MM.1S (cell line): ENCODE data around the gene SLC9A1.
"Not testable (repeated sequence)": the region's sequence is repeated elsewhere in the genome, so short reads cannot be mapped to it uniquely, and the experiment has no call there.

ENCODE experiments used
- DNase-seq: peaks from one replicate; pipeline ENCODE4 v3.0.0-alpha.2; 2015
- H2AFZ ChIP-seq: fragments of 300-600 bp; sonication (generic); 2 replicates; pipeline ENCODE4 v1.6.0; 2016; ENCODE audit warnings: antibody characterized with exemption, low read length
- H3F3A ChIP-seq: fragments of 300-600 bp; sonication (generic); 2 replicates; pipeline ENCODE4 v1.6.1; 2016; ENCODE audit warnings: mild to moderate bottlenecking, antibody characterized with exemption, low read length, moderate library complexity, mixed read lengths; ENCODE audit not compliant: insufficient read depth
- H3K27ac ChIP-seq: fragments of 300-600 bp; sonication (generic); 2 replicates; pipeline ENCODE4 v1.5.1; 2016; ENCODE audit warnings: mild to moderate bottlenecking, low read length
- H3K27me3 ChIP-seq: fragments of 300-600 bp; sonication (generic); replicated peaks from 2 replicates; pipeline ENCODE4 v1.6.0; 2016; ENCODE audit warnings: low read length; ENCODE audit not compliant: insufficient read depth
- H3K36me3 ChIP-seq: fragments of 300-600 bp; sonication (generic); replicated peaks from 2 replicates; pipeline ENCODE4 v1.6.1; 2016; ENCODE audit warnings: mild to moderate bottlenecking, low read length, mixed read lengths; ENCODE audit not compliant: insufficient read depth
- H3K4me1 ChIP-seq: fragments of 300-600 bp; sonication (generic); 2 replicates; pipeline ENCODE4 v1.6.1; 2016; ENCODE audit warnings: low read length, mixed read lengths
- H3K4me2 ChIP-seq: fragments of 300-600 bp; sonication (generic); 2 replicates; pipeline ENCODE4 v1.6.0; 2016; ENCODE audit warnings: low read depth, low read length
- H3K4me3 ChIP-seq: fragments of 300-600 bp; sonication (generic); 2 replicates; pipeline ENCODE4 v1.5.1; 2016; ENCODE audit warnings: low read length, mixed read lengths
- H3K79me2 ChIP-seq: fragments of 300-600 bp; sonication (generic); 2 replicates; pipeline ENCODE4 v1.6.1; 2016; ENCODE audit warnings: mixed run types, low read length, mixed read lengths
- H3K9ac ChIP-seq: fragments of 300-600 bp; sonication (generic); 2 replicates; pipeline ENCODE4 v1.6.1; 2016; ENCODE audit warnings: low read length, mixed read lengths
- H3K9me2 ChIP-seq: fragments of 300-600 bp; sonication (generic); replicated peaks from 2 replicates; pipeline ENCODE4 v1.6.1; 2016; ENCODE audit warnings: mild to moderate bottlenecking, low read length, mixed read lengths; ENCODE audit not compliant: insufficient read depth
- H3K9me3 ChIP-seq: fragments of 300-600 bp; sonication (generic); replicated peaks from 2 replicates; pipeline ENCODE4 v1.6.1; 2016; ENCODE audit warnings: mild to moderate bottlenecking, low read length, mixed read lengths; ENCODE audit not compliant: insufficient read depth
- H4K20me1 ChIP-seq: fragments of 300-600 bp; sonication (generic); 2 replicates; pipeline ENCODE4 v1.6.1; 2016; ENCODE audit warnings: mild to moderate bottlenecking, low read length, moderate library complexity, mixed read lengths; ENCODE audit not compliant: insufficient read depth
- EZH2 ChIP-seq: fragments of 300-600 bp; sonication (generic); optimal IDR thresholded peaks from 2 replicates; pipeline ENCODE3; 2017; ENCODE audit warnings: low read depth, mild to moderate bottlenecking, antibody characterized with exemption, low read length, mixed read lengths
- EZH2phosphoT487 ChIP-seq: fragments of 300-600 bp; sonication (generic); IDR thresholded peaks from 2 replicates; pipeline ENCODE4 v1.6.1; 2018; ENCODE audit warnings: antibody characterized with exemption, low read length
- TF ChIP-seq, protein P1 (sequence below): fragments of 300-600 bp; sonication (generic); IDR thresholded peaks from 2 replicates; pipeline ENCODE4 v1.5.1; 2016; ENCODE audit warnings: antibody characterized with exemption, low read length, mixed read lengths

SLC9A1 gene

GRCh38 chr1:27179379-27179778, 24.5 kb upstream of the SLC9A1 start:
- H3K79me2 ChIP-seq: no peaks in the 10 kb centered on the region
- no peaks in the 10 kb centered on the region for H3F3A ChIP-seq
- H3K36me3 ChIP-seq: no peaks in the 10 kb centered on the region
- H3K27me3 ChIP-seq: no peaks in the 10 kb centered on the region
- H3K9ac ChIP-seq: no peak overlapping the region
- TF ChIP-seq, protein P1, sequence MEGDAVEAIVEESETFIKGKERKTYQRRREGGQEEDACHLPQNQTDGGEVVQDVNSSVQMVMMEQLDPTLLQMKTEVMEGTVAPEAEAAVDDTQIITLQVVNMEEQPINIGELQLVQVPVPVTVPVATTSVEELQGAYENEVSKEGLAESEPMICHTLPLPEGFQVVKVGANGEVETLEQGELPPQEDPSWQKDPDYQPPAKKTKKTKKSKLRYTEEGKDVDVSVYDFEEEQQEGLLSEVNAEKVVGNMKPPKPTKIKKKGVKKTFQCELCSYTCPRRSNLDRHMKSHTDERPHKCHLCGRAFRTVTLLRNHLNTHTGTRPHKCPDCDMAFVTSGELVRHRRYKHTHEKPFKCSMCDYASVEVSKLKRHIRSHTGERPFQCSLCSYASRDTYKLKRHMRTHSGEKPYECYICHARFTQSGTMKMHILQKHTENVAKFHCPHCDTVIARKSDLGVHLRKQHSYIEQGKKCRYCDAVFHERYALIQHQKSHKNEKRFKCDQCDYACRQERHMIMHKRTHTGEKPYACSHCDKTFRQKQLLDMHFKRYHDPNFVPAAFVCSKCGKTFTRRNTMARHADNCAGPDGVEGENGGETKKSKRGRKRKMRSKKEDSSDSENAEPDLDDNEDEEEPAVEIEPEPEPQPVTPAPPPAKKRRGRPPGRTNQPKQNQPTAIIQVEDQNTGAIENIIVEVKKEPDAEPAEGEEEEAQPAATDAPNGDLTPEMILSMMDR: no peak
- TF ChIP-seq EZH2: no peak
- TF ChIP-seq EZH2phosphoT487: no peak
- DNase-seq: no peak
- no peaks in the 10 kb centered on the region for H3K4me1 ChIP-seq
- no peak overlapping the region for H2AFZ ChIP-seq
- no peaks in the 10 kb centered on the region for H3K9me2 ChIP-seq
- H3K27ac ChIP-seq: no peak overlapping the region
- H3K4me3 ChIP-seq: no peak overlapping the region
- no peaks in the 10 kb centered on the region for H4K20me1 ChIP-seq
- H3K9me3 ChIP-seq: no peaks in the 10 kb centered on the region
- no peak overlapping the region for H3K4me2 ChIP-seq

DNA sequence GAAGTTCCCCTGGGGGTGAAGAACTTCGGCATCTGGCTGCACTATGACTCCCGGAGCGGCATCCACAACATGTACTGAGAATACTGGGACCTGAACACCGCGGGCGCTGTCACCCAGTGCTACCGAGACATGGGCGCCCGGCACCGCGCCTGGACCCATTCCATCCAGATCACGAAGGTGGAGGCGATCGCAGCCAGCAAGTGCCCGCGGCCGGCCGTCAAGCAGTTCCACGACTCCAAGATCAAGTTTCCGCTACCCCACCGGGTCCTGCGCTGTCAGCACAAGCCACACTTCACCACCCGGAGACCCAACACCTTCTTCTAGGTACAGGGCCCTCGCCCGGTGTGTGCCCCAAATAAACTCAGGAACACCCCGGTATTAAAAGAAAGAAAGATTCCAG, 22.0 kb upstream of the SLC9A1 start:
- H3K9me2 ChIP-seq: no peaks in the 10 kb centered on the region
- H3F3A ChIP-seq: no peaks in the 10 kb centered on the region
- H3K36me3 ChIP-seq: no peaks in the 10 kb centered on the region
- TF ChIP-seq EZH2phosphoT487 (no peak), EZH2 (no peak)
- TF ChIP-seq, protein P1: no peak
- H3K4me1 ChIP-seq: no peaks in the 10 kb centered on the region
- no peak overlapping the region for H3K4me2 ChIP-seq
- DNase-seq: no peak
- H3K27me3 ChIP-seq: no peaks in the 10 kb centered on the region
- H3K9ac ChIP-seq: no peak overlapping the region
- H4K20me1 ChIP-seq: no peaks in the 10 kb centered on the region
- no peak overlapping the region for H2AFZ ChIP-seq
- no peak overlapping the region for H3K27ac ChIP-seq
- no peaks in the 10 kb centered on the region for H3K9me3 ChIP-seq
- H3K4me3 ChIP-seq: no peak overlapping the region
- no peaks in the 10 kb centered on the region for H3K79me2 ChIP-seq

DNA sequence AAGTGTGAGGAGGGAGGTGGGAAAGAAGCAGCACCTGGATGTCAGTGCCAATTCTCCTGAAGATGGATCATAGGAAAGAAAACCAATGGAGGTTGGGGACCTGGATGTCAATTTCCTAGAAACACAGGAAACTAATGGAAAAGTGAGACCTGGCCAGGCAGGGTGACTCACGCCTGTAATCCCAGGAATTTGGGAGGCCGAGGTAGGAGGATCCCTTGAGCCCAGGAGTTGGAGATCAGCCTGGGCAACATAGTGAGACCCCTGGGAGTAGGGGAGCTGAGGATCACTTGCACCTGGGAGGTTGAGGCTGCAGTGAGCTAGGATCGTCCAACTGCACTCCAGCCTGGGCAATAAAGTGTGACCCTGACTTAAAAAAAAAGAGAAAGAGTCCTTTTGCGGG, 21.4 kb upstream of the SLC9A1 start:
- Histone ChIP-seq H3K27ac (no peak overlapping the region), H3K4me1 (no peaks in the 10 kb centered on the region), H3F3A (no peaks in the 10 kb centered on the region), H3K36me3 (no peaks in the 10 kb centered on the region), H2AFZ (no peak overlapping the region), H3K9me2 (no peaks in the 10 kb centered on the region), H3K4me3 (no peak overlapping the region), H3K79me2 (no peaks in the 10 kb centered on the region), H4K20me1 (no peaks in the 10 kb centered on the region), H3K4me2 (no peak overlapping the region), H3K27me3 (no peaks in the 10 kb centered on the region), H3K9me3 (no peaks in the 10 kb centered on the region), H3K9ac (no peak overlapping the region)
- DNase-seq: no peak
- TF ChIP-seq, protein P1: no peak
- TF ChIP-seq EZH2phosphoT487 (no peak), EZH2 (no peak)

DNA sequence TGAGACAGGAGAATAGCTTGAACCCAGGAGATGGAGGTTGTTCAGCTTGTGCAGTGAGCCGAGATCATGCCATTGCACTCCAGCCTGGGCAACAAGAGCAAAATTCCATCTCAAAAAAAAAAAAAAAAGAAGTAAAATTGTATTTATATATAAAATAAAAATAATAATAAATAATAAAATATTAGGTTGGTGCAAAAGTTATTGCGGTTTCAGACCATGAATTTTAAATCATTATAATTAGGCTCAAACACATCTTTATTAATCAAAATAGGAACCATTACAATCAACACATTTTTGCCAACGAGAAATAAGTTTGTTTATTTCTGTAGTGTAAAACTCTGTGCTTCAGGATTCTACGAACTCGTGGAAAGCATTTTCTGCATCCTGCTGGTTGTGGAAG, 18.1 kb upstream of the SLC9A1 start:
- not testable (repeated sequence) for H3K27ac ChIP-seq, H3K4me3 ChIP-seq, H2AFZ ChIP-seq, H3K27me3 ChIP-seq, H3K4me1 ChIP-seq, H3K9me2 ChIP-seq, H3K9me3 ChIP-seq, H3F3A ChIP-seq, H3K9ac ChIP-seq, H3K36me3 ChIP-seq, DNase-seq, H4K20me1 ChIP-seq, H3K79me2 ChIP-seq, H3K4me2 ChIP-seq
